Heart left ventricle (tissue), 16 donors: ENCODE measurements around the gene GAB3. TPM values are rescaled to one million over a fixed set of nuclear protein-coding genes. Genes with fewer than 3 reads are reported as not detected.

ENCODE experiments used
- ATAC-seq, 4 donors: fragments of 200-7000 bp; cut with Tn5 transposase; one replicate each; pipeline ENCODE4 v1.9.1; 2020 to 2022; ENCODE audit warnings: moderate library complexity in 4 of 4, mild to moderate bottlenecking in 3 of 4, moderate number of reproducible peaks in 1 of 4
- DNase-seq, 5 donors: peaks; one replicate each; pipeline ENCODE4 v3.0.0-alpha.2; 2020
- H3K27ac ChIP-seq, 12 donors: fragments of 200-600 bp; sonication (generic) in 4 of 12; one replicate each; pipeline versions ENCODE4 v1.5.0 to v1.8.0; 2016 to 2022; ENCODE audit warnings: mild to moderate bottlenecking in 2 of 12
- H3K27me3 ChIP-seq, 9 donors: fragments of 200-600 bp; sonication (generic) in 2 of 9; one replicate each; pipeline versions ENCODE4 v1.5.1 to v1.8.0; 2016 to 2022; ENCODE audit warnings: mild to moderate bottlenecking in 3 of 9
- H3K36me3 ChIP-seq, 9 donors: fragments of 200-600 bp; sonication (generic) in 2 of 9; one replicate each; pipeline versions ENCODE4 v1.5.0 to v1.8.0; 2018 to 2022; ENCODE audit warnings: mild to moderate bottlenecking in 2 of 9
- H3K4me1 ChIP-seq, 12 donors: fragments of 200-600 bp; sonication (generic) in 4 of 12; one replicate each; pipeline versions ENCODE4 v1.5.0 to v1.8.0; 2016 to 2022; ENCODE audit warnings: mild to moderate bottlenecking in 3 of 12
- H3K4me3 ChIP-seq, 12 donors: fragments of 200-600 bp; sonication (generic) in 4 of 12; one replicate each; pipeline versions ENCODE4 v1.5.0 to v1.8.0; 2017 to 2022; ENCODE audit warnings: mild to moderate bottlenecking in 9 of 12, moderate library complexity in 4 of 12
- H3K9me3 ChIP-seq, 12 donors: fragments of 200-600 bp; sonication (generic) in 4 of 12; one replicate each; pipeline versions ENCODE4 v1.5.0 to v1.8.0; 2016 to 2022; ENCODE audit warnings: mild to moderate bottlenecking in 1 of 12
- CTCF ChIP-seq, 12 donors: fragments of 200-600 bp; sonication (generic) in 4 of 12; IDR thresholded peaks; one replicate each; pipeline versions ENCODE4 v1.5.0 to v1.8.0; 2018 to 2022; ENCODE audit warnings: antibody characterized with exemption in 12 of 12, mild to moderate bottlenecking in 5 of 12
- POLR2A ChIP-seq, 2 donors: fragments of 450-650 bp; IDR thresholded peaks; one replicate each; pipeline ENCODE4 v1.6.1; 2017; ENCODE audit warnings: antibody characterized with exemption in 2 of 2, mild to moderate bottlenecking in 2 of 2, moderate library complexity in 2 of 2
- WGBS, 4 donors: extraction: QIAGEN DNeasy Blood & Tissue Kit in 2 of 4; methylation state at CpG; one replicate each; pipeline versions ENCODE4 v1.1.5 to v1.1.7; 2013 to 2018; 5-methylcytosine and 5-hydroxymethylcytosine counted together
- intact Hi-C, 10 donors: fragments of 100-400 bp; cut with DNase I; formaldehyde crosslinking; loops; one replicate each; pipeline versions ENCODE4 v1.11.1 to v1.14.2; 2022
- polyA plus RNA-seq, 2 donors: library from polyadenylated mRNA; stranded (reverse); fragments of 200-250 nt; gene quantifications; one replicate each; pipeline ENCODE4 v1.2.3, GENCODE V29; 2013
- total RNA-seq, 9 donors: library from RNA; depleted of rRNA in 2 of 9; stranded (reverse); fragments of >200 nt in 2 of 9; fragmentation: NEBNext Ultra II Directional in 3 of 9; extraction: Animal tissue kit (Norgen Biotek cat#: 25700) in 3 of 9; gene quantifications; one replicate each; pipeline versions ENCODE4 v1.1.0 to v1.2.4, GENCODE V29; 2016 to 2023
- donor health status: ischemic (EF 13 %, LVEDD 7.1; RV severe dilation, severe dysfunction).
- donor health status: healthy with polysubstance abuse.
- donor health status: DM: no; HTN: yes; CAD: no.
- donor health status: DM: no; HTN: no; CAD: no.
- donor health status: ischemic (EF 25% LVEDD 6.9; RV normal size, moderate dysfunction).
- donor health status: ischemic (EF 25% LVEDD 5.7; RV mildly dilated, moderate dysfunction).
- donor health status: healthy.
- donor health status: DM: yes; HTN: yes; CAD: no.
- donor health status: ischemic (EF 35%, LVEDD 5.7; RV mildly dilated, moderate dysfunction).
- donor health status: nonischemic (EF 11% LVEDD 7.7; RV severe dilation, severe dysfunction).
- donor health status: DM: yes; HTN: yes; CAD: no.
- donor health status: PGD.
- donor health status: ischemic (EF 29% LVEDD 5.4; RV normal size, mild dysfunction).
- donor health status: nonischemic (EF 23%, LVEDD 6.1; RV moderate dilation, normal function).

The GAB3 gene
- total and polyA plus RNA-seq, 11 donors = 7.2 to 29.0 (median 18.4) TPM

DNA sequence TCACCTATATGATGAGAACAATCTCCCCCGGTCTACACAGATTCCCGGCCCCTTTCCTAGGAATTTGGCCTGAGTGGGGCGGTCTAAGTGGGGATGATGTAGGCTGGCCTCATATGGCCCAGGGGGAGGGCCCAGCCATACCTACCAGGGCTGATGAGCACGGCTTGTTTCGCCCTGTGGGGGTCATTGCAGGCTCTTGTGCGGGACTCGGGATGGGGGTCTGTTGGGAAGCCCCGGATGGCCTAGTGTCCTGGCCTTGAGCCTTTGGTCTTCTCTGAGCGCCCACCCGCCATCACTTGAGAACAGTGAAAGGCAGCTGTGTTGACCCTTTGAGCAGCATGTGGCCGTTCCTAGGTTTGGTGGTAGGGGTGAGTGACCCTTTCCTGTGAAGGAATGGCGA is 92.7 kb downstream of the GAB3 start:
- Histone ChIP-seq H3K4me1 (no peaks in the 10 kb centered on the region), H3K27me3 (no peaks in the 10 kb centered on the region), H3K36me3 (no peaks in the 10 kb centered on the region), H3K27ac (no peak overlapping the region), H3K4me3 (no peak overlapping the region), H3K9me3 (no peaks in the 10 kb centered on the region)
- no peak for DNase-seq
- no peak for ATAC-seq
- 90 to 94% (median 92%) methylated on average over 12 of the region's 12 CpGs for WGBS, 4 donors
- intact Hi-C loops = no loop called here
- TF ChIP-seq POLR2A (IDR thresholded peaks at IDR 0.05) = no peak

GRCh38 chrX:154657226-154657805 is 93.6 kb downstream of the GAB3 start:
- Histone ChIP-seq H3K4me1 (no peaks in the 10 kb centered on the region), H3K27ac (no peak overlapping the region), H3K4me3 (no peak overlapping the region), H3K27me3 (no peaks in the 10 kb centered on the region), H3K36me3 (no peaks in the 10 kb centered on the region), H3K9me3 (no peaks in the 10 kb centered on the region)
- ATAC-seq (no peak), DNase-seq (no peak)
- TF ChIP-seq POLR2A (IDR thresholded peaks at IDR 0.05) = no peak
- TF ChIP-seq CTCF (IDR thresholded peaks at IDR 0.05) = no peak
- 87 to 95% (median 92%) methylated on average over 15 of the region's 15 CpGs for WGBS, 4 donors
- intact Hi-C loops = no loop called here

DNA sequence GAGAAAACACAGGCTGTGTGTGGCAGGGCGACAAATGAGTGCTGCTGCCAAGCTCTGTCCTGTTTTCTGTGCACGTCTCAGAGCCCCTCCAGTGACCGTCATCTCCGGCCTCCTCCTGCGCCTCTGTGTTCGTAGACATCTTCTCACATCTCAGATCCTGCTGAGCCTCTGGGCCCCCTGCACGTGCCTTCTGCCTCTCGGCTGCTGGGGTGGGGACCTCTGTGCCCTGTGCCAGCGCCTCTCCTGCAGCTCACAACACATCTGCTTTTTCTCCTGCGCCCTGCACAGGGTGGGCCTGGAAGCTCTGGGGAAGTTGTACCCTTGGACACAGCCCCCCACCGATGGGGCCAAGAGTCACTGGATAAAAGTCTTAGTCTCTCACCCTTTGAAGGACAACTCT is 95.1 kb downstream of the GAB3 start:
- WGBS, 4 donors = 82 to 89% (median 86%) methylated on average over 11 of the region's 11 CpGs
- Histone ChIP-seq H3K27me3 (no peaks in the 10 kb centered on the region), H3K4me1 (no peaks in the 10 kb centered on the region), H3K36me3 (no peaks in the 10 kb centered on the region), H3K9me3 (no peaks in the 10 kb centered on the region), H3K4me3 (no peak overlapping the region), H3K27ac (no peak overlapping the region)
- ATAC-seq (no peak), DNase-seq (no peak)
- intact Hi-C loops = no loop called here
- TF ChIP-seq CTCF (IDR thresholded peaks at IDR 0.05) = no peak
- no peak for TF ChIP-seq POLR2A (IDR thresholded peaks at IDR 0.05)

DNA sequence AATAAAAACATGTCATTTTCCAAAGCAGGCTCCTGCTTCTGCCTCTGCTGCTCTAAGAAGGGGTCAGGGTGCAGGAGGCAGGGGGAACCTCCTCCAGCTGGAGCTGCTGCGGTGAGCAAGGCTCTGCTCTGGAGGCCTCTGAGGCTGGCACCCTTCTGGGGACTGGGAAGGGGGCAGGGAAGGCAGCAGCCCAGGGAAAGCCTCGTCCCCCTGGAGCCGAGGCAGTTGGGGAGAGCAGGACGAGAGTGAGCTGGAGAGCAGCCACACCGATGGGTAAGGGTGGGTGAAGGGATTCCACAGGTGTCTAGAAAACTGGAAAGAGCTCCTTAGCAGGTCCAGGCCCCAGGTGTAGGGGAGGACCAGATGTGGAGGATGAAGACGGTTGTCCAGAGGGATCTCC is 95.5 kb downstream of the GAB3 start:
- Histone ChIP-seq H3K27me3 (no peaks in the 10 kb centered on the region), H3K27ac (no peak overlapping the region), H3K4me3 (no peak overlapping the region), H3K36me3 (no peaks in the 10 kb centered on the region), H3K4me1 (no peaks in the 10 kb centered on the region), H3K9me3 (no peaks in the 10 kb centered on the region)
- intact Hi-C loops = no loop called here
- no peak for DNase-seq
- 74 to 85% (median 83%) methylated on average over 6 of the region's 6 CpGs for WGBS, 4 donors
- ATAC-seq = no peak
- TF ChIP-seq CTCF (IDR thresholded peaks at IDR 0.05) (no peak), POLR2A (IDR thresholded peaks at IDR 0.05) (no peak)

DNA sequence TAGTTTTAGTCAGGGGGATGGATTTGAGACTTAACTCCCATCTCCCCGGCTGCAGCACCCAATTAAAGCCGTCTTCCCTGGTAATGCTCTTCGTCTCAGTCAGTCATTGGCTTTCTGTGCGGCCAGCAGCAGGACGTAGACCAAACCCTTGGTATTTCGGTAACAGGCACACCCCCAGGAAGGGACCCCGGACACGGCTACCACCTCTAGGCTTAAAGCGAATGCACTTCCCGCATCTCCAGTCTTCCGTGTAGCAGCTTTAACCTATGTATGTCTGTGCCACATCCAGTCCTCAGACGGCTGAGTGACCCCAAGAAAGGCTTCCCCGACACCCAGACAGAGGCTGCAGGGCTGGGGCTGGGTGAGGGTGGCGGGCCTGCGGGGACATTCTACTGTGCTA is 96.0 kb downstream of the GAB3 start:
- no peaks in the 10 kb centered on the region for H3K36me3 ChIP-seq
- DNase-seq (no peak), ATAC-seq (no peak)
- intact Hi-C loops = no loop called here
- no peaks in the 10 kb centered on the region for H3K9me3 ChIP-seq
- no peak overlapping the region for H3K27ac ChIP-seq
- no peaks in the 10 kb centered on the region for H3K4me1 ChIP-seq
- TF ChIP-seq CTCF (IDR thresholded peaks at IDR 0.05) (no peak), POLR2A (IDR thresholded peaks at IDR 0.05) (no peak)
- no peaks in the 10 kb centered on the region for H3K27me3 ChIP-seq
- no peak overlapping the region for H3K4me3 ChIP-seq
- 84 to 95% (median 92%) methylated on average over 13 to 15 of the region's 15 CpGs for WGBS, 4 donors
